Endothelial cell of umbilical vein (primary cell): Measurements from ENCODE around the gene BICD2. TPM values are rescaled to one million over a fixed set of nuclear protein-coding genes. Genes with fewer than 3 reads are reported as not detected.

ENCODE experiments used
- BruUV-seq: library from RNA; stranded (reverse); fragments of 400-500 nt; replicated peaks from 2 replicates; lab custom pipeline; 2021; lab: Mats Ljungman, UMichigan
- CTCF ChIA-PET: fragments of 300-600, 350-600 bp; sonication (Branson Sonifier 250); formaldehyde crosslinking; loops from one replicate; lab custom pipeline; 2021; ENCODE audit warnings: antibody characterized with exemption, inconsistent platforms; lab: Charles Lee
- POLR2A ChIA-PET: fragments of 300-600, 350-600 bp; sonication (Branson Sonifier 250); formaldehyde crosslinking; loops from one replicate; lab custom pipeline; 2021; ENCODE audit warnings: antibody characterized with exemption, inconsistent platforms; lab: Charles Lee
- DNase-seq: peaks from one replicate; pipeline ENCODE4 v3.0.0-alpha.2; 2011; ENCODE audit warnings: low read depth, low spot score
- FAIRE-seq: peaks from 2 replicates; lab custom pipeline; 2011; peaks lifted over from hg19 to GRCh38; lab: Jason Lieb, UNC
- H2AFZ ChIP-seq: 2 replicates; pipeline ENCODE4 v1.6.0; 2012; ENCODE audit warnings: low read depth, low read length, control low read depth, inconsistent platforms
- H3K27ac ChIP-seq: 2 replicates; pipeline ENCODE4 v1.5.1; 2011; ENCODE audit warnings: low read depth, mild to moderate bottlenecking, control low read depth, low read length, moderate library complexity; ENCODE audit not compliant: insufficient read depth
- H3K27me3 ChIP-seq, 2 experiments: 2 replicates each; pipeline versions ENCODE4 v1.6.0 to v1.6.1; 2011; ENCODE audit warnings: low read length in 2 of 2, mixed read lengths in 1 of 2; ENCODE audit not compliant: control insufficient read depth in 2 of 2, insufficient read depth in 2 of 2
- H3K36me3 ChIP-seq, 2 experiments: 2 replicates in 1 of 2; 3 replicates in 1 of 2; pipeline ENCODE4 v1.5.1; 2011; ENCODE audit warnings: low read length in 2 of 2, mild to moderate bottlenecking in 1 of 2, moderate library complexity in 1 of 2; ENCODE audit not compliant: control insufficient read depth in 2 of 2, insufficient read depth in 2 of 2; ENCODE audit errors: extremely low read depth in 1 of 2
- H3K4me1 ChIP-seq: 3 replicates; pipeline ENCODE4 v1.5.1; 2011; ENCODE audit warnings: mild to moderate bottlenecking, low read length; ENCODE audit not compliant: control insufficient read depth, insufficient read depth; ENCODE audit errors: extremely low read depth
- H3K4me2 ChIP-seq: 2 replicates; pipeline ENCODE4 v1.6.1; 2011; ENCODE audit warnings: low read length, control low read depth, mixed read lengths; ENCODE audit not compliant: insufficient read depth
- H3K4me3 ChIP-seq, 3 experiments: fragments of 200-600 bp in 1 of 3; sonication (generic), shearing (Covaris generic) in 1 of 3; replicated peaks in 1 of 3; 2 replicates each; pipeline ENCODE4 v1.5.1; 2011 to 2016; ENCODE audit warnings: control low read depth in 3 of 3, low read length in 3 of 3, mild to moderate bottlenecking in 2 of 3, inconsistent platforms in 1 of 3, low read depth in 1 of 3, moderate library complexity in 1 of 3; ENCODE audit not compliant: insufficient read depth in 1 of 3
- H3K79me2 ChIP-seq: 2 replicates; pipeline ENCODE4 v1.6.0; 2012; ENCODE audit warnings: low read length, inconsistent platforms; ENCODE audit not compliant: control insufficient read depth, insufficient read depth
- H3K9ac ChIP-seq: replicated peaks from 2 replicates; pipeline ENCODE3; 2011; ENCODE audit warnings: low read length, control low read depth; ENCODE audit not compliant: insufficient read depth; ENCODE audit errors: extremely low read depth
- H3K9me1 ChIP-seq: replicated peaks from 3 replicates; pipeline ENCODE4 v1.6.0; 2011; ENCODE audit warnings: mild to moderate bottlenecking, low read length; ENCODE audit not compliant: control insufficient read depth, insufficient read depth; ENCODE audit errors: extremely low read depth
- H3K9me3 ChIP-seq: replicated peaks from 2 replicates; pipeline ENCODE4 v1.5.1; 2012; ENCODE audit warnings: low read length, inconsistent platforms; ENCODE audit not compliant: control insufficient read depth, insufficient read depth
- H4K20me1 ChIP-seq: replicated peaks from 2 replicates; pipeline ENCODE3; 2011; ENCODE audit warnings: mild to moderate bottlenecking, low read length; ENCODE audit not compliant: control insufficient read depth, insufficient read depth; ENCODE audit errors: extremely low read depth
- CTCF ChIP-seq, 2 donors: IDR thresholded peaks; 1 replicate in 1 of 2; 2 replicates in 1 of 2; pipeline ENCODE4 v1.5.1; 2011; ENCODE audit warnings: low read length in 2 of 2, mild to moderate bottlenecking in 2 of 2, moderate library complexity in 2 of 2, control low read depth in 1 of 2, inconsistent platforms in 1 of 2, low read depth in 1 of 2; ENCODE audit not compliant: insufficient read depth in 1 of 2; ENCODE audit errors: extremely low read depth in 1 of 2
- EZH2 ChIP-seq: IDR thresholded peaks from 2 replicates; pipeline ENCODE4 v1.6.1; 2012; ENCODE audit warnings: borderline replicate concordance, low read depth, mild to moderate bottlenecking, moderate library complexity, low read length, inconsistent platforms; ENCODE audit not compliant: severe bottlenecking
- FOS ChIP-seq: IDR thresholded peaks from 2 replicates; pipeline ENCODE4 v1.6.1; 2011; ENCODE audit warnings: mild to moderate bottlenecking, low read length, moderate library complexity, borderline replicate concordance; ENCODE audit not compliant: insufficient read depth
- GATA2 ChIP-seq: IDR thresholded peaks from 2 replicates; pipeline ENCODE4 v1.7.0; 2011; ENCODE audit warnings: low read depth, mild to moderate bottlenecking, moderate library complexity, mixed read lengths, low read length; ENCODE audit not compliant: insufficient read length, insufficient read depth
- JUN ChIP-seq: IDR thresholded peaks from 2 replicates; pipeline ENCODE4 v1.6.1; 2011; ENCODE audit warnings: borderline replicate concordance, low read depth; ENCODE audit not compliant: insufficient read length, insufficient read depth
- MAX ChIP-seq: IDR thresholded peaks from 2 replicates; pipeline ENCODE4 v1.6.1; 2011; ENCODE audit not compliant: insufficient read depth, insufficient read length
- MYC ChIP-seq: IDR thresholded peaks from one replicate; pipeline ENCODE4 v1.6.1; 2011; ENCODE audit warnings: mild to moderate bottlenecking, low read depth, low read length
- POLR2A ChIP-seq: IDR thresholded peaks from 2 replicates; pipeline ENCODE4 v1.6.1; 2012; ENCODE audit warnings: low read depth, mild to moderate bottlenecking, control low read depth, low read length
- POLR2AphosphoS5 ChIP-seq: IDR thresholded peaks from 2 replicates; pipeline ENCODE4 v1.6.1; 2012; ENCODE audit warnings: low read depth, mild to moderate bottlenecking, control low read depth, low read length, moderate library complexity; ENCODE audit not compliant: insufficient read depth
- dilution Hi-C: fragments of 300-500 bp; cut with MboI; formaldehyde crosslinking; loops from one replicate; pipeline ENCODE4 v1.15.0; 2019; ENCODE audit warnings: low sequenced_read_pairs; ENCODE audit not compliant: extremely low pct_ligation_motif_present
- intact Hi-C: fragments of 100-400 bp; cut with micrococcal nuclease; formaldehyde crosslinking; loops from one replicate; pipeline ENCODE4 v1.10.0; 2022
- polyA plus RNA-seq, 4 experiments: library from polyadenylated mRNA; depleted of rRNA in 3 of 4; stranded (reverse) in 3 of 4; unstranded in 1 of 4; fragments of >200 nt; gene quantifications; 2 replicates each; pipeline versions ENCODE4 v1.2.1 to v1.2.3, GENCODE V29; 2011 to 2012; ENCODE audit warnings: missing spikeins in 1 of 4
- total RNA-seq: library from RNA; stranded (reverse); gene quantifications from 2 replicates; pipeline ENCODE4 v1.2.3, GENCODE V29; 2021

BICD2 gene
- total and polyA plus RNA-seq, 2 donors (not counting 3 experiments of a cell fraction or from before 2014, with no cell fraction given), result 14.3 to 39.3 TPM

GRCh38 chr9:92749934-92750315 is 14.7 kb downstream of the BICD2 start:
- Histone ChIP-seq H2AFZ (no peak overlapping the region), H3K4me3 (no peak overlapping the region), H3K9me1 (no peaks in the 10 kb centered on the region), H3K9me3 (no peaks in the 10 kb centered on the region), H4K20me1 (no peaks in the 10 kb centered on the region), H3K27me3 (no peaks in the 10 kb centered on the region), H3K36me3 (no peaks in the 10 kb centered on the region), H3K4me2 (no peak overlapping the region), H3K27ac (no peak overlapping the region), H3K9ac (no peak overlapping the region), H3K4me1 (peaks cover 35% of the 10 kb centered on the region), H3K79me2 (peaks cover 87% of the 10 kb centered on the region)
- dilution Hi-C loops (no loop called here), intact Hi-C loops (no loop called here)
- BruUV-seq, result no TSS peak
- no peak for DNase-seq
- POLR2A ChIA-PET, result no interaction called here
- TF ChIP-seq MYC (no peak), JUN (no peak), GATA2 (no peak), POLR2A (no peak), POLR2AphosphoS5 (no peak), EZH2 (no peak), CTCF (IDR thresholded peaks at IDR 0.05; ENCODE audit: extremely low read depth in 1 of 2, insufficient read depth in 1 of 2, low read depth in 1 of 2, low read length in 2 of 2) (no peak), MAX (no peak), FOS (no peak)
- CTCF ChIA-PET, result interaction anchor here (1.0 kb wide), 1 partner anchor 33 kb away, joined by 3 read pairs; no protein-coding TSS in a partner anchor
- no peak for FAIRE-seq
